Activated CD8-positive, alpha-beta memory T cell treated with anti-CD3 and anti-CD28 coated beads, Interleukin-2, amount 50 U/mL, for 4 hours (primary cell): Measurements from ENCODE around the gene PTGER3.
"Not testable (repeated sequence)": the region's sequence is repeated elsewhere in the genome, so short reads cannot be mapped to it uniquely, and the experiment has no call there.

ENCODE experiments used
- DNase-seq: peaks from one replicate; pipeline ENCODE4 v3.0.0-alpha.2; 2020

PTGER3 gene

DNA sequence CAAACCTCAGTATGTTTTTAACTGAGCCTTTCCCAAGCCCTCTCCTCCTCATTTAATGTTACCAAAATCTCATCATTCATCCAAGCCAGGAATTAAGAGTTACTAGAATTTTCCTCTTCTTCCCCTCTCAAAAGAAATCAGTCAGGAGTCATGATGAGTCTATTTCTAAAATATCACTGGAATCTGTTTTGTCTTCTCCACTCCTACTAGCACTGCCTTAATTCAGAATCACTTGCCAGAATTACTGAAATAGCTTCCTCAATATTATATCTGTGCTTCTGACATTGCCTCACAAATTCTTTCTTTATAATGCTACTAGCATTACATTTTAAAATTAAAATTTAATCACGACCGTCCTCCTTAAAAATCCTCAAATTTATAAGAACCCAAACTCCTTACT, 106.1 kb downstream of the PTGER3 start:
- no peak for DNase-seq

GRCh38 chr1:70940398-70940797, 107.2 kb downstream of the PTGER3 start:
- DNase-seq, result not testable (repeated sequence)

DNA sequence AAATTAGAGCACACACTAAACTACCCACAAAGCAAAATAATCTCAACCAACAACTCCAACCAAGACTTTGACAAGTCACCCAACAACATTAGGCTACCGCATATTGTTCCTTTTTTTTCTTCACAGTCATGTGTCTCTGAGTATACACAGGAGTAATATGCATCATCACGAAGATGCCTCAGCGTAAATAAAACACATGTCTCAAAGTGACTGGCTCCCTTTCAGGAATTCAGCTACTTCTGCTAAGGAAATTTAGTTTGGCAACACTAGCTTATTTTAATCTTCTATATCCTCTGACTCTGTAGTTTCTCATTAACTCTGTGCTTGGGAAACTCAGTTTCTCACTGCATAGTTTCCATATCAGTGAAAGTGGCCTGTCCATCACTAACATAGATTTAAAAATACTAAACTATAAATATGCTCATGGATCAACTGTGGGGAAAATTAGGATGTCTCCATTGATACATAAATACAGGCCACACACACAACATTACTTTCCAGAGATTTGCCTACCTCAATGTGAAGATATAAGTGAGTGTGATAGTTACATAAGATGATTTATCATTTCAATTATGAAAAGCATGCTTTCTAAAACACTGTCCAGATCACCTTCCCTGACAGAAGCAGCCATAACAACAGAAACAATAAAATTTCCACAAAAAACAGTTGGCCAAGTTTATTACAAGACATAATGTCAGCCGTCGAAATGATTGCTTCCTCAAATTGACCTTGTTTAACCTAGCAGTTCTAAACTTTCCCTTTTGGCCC, 113.2 kb downstream of the PTGER3 start:
- no peak for DNase-seq

DNA sequence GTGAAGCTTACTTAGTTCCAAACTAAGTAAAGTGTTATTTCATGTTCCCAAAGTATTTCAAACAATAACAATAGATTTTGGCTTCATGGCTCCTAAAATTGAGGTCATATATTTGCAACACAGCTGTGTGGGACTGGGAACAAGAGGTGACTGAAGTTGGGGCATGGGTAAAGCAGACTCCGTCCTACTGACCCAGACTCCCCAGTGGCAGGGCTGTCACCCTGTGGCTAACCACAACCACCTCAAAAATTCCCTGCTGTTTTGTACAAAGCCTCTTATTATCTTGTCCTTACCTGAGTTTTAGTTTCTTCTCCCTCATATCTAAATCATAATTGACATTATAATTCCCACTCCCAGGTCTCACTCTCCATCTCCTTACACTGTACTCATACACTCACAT, 117.6 kb downstream of the PTGER3 start:
- DNase-seq, result no peak

GRCh38 chr1:70922196-70922595, 125.4 kb downstream of the PTGER3 start:
- DNase-seq, result no peak
